Lower leg skin (tissue), 3 donors: Measurements from ENCODE around the gene MUSK.

Experiments used
- POLR2A ChIP-seq, 2 donors: fragments of 450-650 bp; IDR thresholded peaks; one replicate each; pipeline ENCODE4 v1.6.1; 2016 to 2017; ENCODE audit warnings: antibody characterized with exemption in 2 of 2, mild to moderate bottlenecking in 1 of 2, moderate library complexity in 1 of 2
- TF ChIP-seq, protein P1 (sequence below), 3 donors: fragments of 450-650 bp; IDR thresholded peaks; one replicate each; pipeline ENCODE4 v1.5.1; 2016; ENCODE audit warnings: antibody characterized with exemption in 3 of 3, mild to moderate bottlenecking in 3 of 3, moderate library complexity in 2 of 3

DNA sequence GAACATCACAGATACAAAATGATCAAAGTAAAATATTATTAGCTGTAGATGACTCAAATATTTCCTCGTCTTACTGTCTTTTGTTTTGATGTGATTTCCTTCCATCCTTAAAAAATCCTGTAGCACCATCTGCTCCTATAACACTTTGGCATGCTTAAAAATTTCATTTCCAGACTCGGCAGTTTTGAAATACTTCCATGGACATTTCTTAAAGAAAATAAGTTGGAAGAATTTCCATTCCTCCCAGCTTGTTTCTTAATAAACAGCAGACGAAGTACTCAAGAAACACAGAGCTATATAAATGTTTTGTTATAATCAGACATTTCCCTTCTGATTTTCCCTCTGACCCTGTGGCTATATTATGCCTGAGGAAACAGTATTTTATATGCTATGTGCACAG is 47.9 kb upstream of the MUSK start:
- TF ChIP-seq, protein P1, sequence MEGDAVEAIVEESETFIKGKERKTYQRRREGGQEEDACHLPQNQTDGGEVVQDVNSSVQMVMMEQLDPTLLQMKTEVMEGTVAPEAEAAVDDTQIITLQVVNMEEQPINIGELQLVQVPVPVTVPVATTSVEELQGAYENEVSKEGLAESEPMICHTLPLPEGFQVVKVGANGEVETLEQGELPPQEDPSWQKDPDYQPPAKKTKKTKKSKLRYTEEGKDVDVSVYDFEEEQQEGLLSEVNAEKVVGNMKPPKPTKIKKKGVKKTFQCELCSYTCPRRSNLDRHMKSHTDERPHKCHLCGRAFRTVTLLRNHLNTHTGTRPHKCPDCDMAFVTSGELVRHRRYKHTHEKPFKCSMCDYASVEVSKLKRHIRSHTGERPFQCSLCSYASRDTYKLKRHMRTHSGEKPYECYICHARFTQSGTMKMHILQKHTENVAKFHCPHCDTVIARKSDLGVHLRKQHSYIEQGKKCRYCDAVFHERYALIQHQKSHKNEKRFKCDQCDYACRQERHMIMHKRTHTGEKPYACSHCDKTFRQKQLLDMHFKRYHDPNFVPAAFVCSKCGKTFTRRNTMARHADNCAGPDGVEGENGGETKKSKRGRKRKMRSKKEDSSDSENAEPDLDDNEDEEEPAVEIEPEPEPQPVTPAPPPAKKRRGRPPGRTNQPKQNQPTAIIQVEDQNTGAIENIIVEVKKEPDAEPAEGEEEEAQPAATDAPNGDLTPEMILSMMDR (IDR thresholded peaks at IDR 0.05) = no peak
- no peak for TF ChIP-seq POLR2A (IDR thresholded peaks at IDR 0.05)
